Kidney (tissue), 14 donors: ENCODE results near the gene UBAP2L. TPM values are rescaled to one million over a fixed set of nuclear protein-coding genes. Genes with fewer than 3 reads are reported as not detected.
"Not testable (repeated sequence)": the region's sequence is repeated elsewhere in the genome, so short reads cannot be mapped to it uniquely, and the experiment has no call there.

Experiments used
- DNase-seq, 5 donors: peaks; one replicate each; pipeline ENCODE4 v3.0.0-alpha.2; 2013 to 2020
- FAIRE-seq: peaks from 2 replicates; lab custom pipeline; 2012; peaks lifted over from hg19 to GRCh38; lab: Jason Lieb, UNC
- H3K27ac ChIP-seq, 2 donors: one replicate each; pipeline ENCODE4 v1.7.0; 2013; ENCODE audit warnings: low read depth in 2 of 2, low read length in 2 of 2, inconsistent platforms in 1 of 2
- H3K27me3 ChIP-seq: one replicate; pipeline ENCODE4 v1.7.1; 2013; ENCODE audit warnings: low read length, inconsistent platforms; ENCODE audit not compliant: control insufficient read depth, insufficient read depth
- H3K36me3 ChIP-seq, 3 donors: one replicate each; pipeline versions ENCODE4 v1.7.0 to v1.7.1; 2013; ENCODE audit warnings: low read length in 3 of 3, control low read depth in 1 of 3, inconsistent platforms in 1 of 3; ENCODE audit not compliant: insufficient read depth in 3 of 3, control insufficient read depth in 2 of 3
- H3K4me1 ChIP-seq, 3 donors: one replicate each; pipeline versions ENCODE4 v1.7.0 to v1.7.1; 2013; ENCODE audit warnings: low read length in 3 of 3, inconsistent platforms in 1 of 3, low read depth in 1 of 3; ENCODE audit not compliant: control insufficient read depth in 2 of 3, insufficient read depth in 2 of 3
- H3K4me3 ChIP-seq, 3 donors: one replicate each; pipeline versions ENCODE4 v1.7.0 to v1.8.1; 2013; ENCODE audit warnings: low read length in 3 of 3, control low read depth in 1 of 3, inconsistent platforms in 1 of 3
- H3K9ac ChIP-seq, 3 donors: one replicate each; pipeline versions ENCODE4 v1.7.0 to v1.7.1; 2013; ENCODE audit warnings: low read length in 3 of 3, control low read depth in 1 of 3, inconsistent platforms in 1 of 3
- H3K9me3 ChIP-seq, 3 donors: one replicate each; pipeline versions ENCODE4 v1.7.0 to v1.7.1; 2013; ENCODE audit warnings: low read length in 3 of 3, control low read depth in 1 of 3, inconsistent platforms in 1 of 3; ENCODE audit not compliant: control insufficient read depth in 2 of 3, insufficient read depth in 1 of 3
- intact Hi-C: fragments of 100-400 bp; cut with DNase I; formaldehyde crosslinking; loops from one replicate; pipeline ENCODE4 v1.11.1; 2022
- polyA plus RNA-seq: library from polyadenylated mRNA; stranded (reverse); fragments of 350-450 nt; fragmentation: Illumina TruSeq; extraction: RNeasy Lipid Tissue Mini Kit (QIAGEN cat#74804); gene quantifications from one replicate; pipeline ENCODE4 v1.2.3, GENCODE V29; 2014; ENCODE audit warnings: low read depth, low replicate concordance; ENCODE audit not compliant: insufficient read depth
- total RNA-seq: library from RNA; stranded (reverse); fragmentation: NEBNext Ultra II Directional; extraction: Animal tissue kit (Norgen Biotek cat#: 25700); gene quantifications from one replicate; pipeline ENCODE4 v1.2.1, GENCODE V29; 2021
- TF ChIP-seq, protein P1 (sequence below): IDR thresholded peaks from 3 replicates; pipeline ENCODE4 v1.5.1; 2012; ENCODE audit warnings: mild to moderate bottlenecking, moderate library complexity, borderline replicate concordance; ENCODE audit not compliant: insufficient read depth; ENCODE audit errors: extremely low read depth
- donor health status: control.
- donor health status: control.
- donor health status: control.
- donor health status: control.
- donor health status: control.
- donor health status: DM: yes; HTN: yes; CAD: no.
- donor health status: Normal renal cell carcinoma (clear cell type).

UBAP2L gene
- total and polyA plus RNA-seq, 2 donors from 2014 or later = 46.2 to 131 TPM

DNA sequence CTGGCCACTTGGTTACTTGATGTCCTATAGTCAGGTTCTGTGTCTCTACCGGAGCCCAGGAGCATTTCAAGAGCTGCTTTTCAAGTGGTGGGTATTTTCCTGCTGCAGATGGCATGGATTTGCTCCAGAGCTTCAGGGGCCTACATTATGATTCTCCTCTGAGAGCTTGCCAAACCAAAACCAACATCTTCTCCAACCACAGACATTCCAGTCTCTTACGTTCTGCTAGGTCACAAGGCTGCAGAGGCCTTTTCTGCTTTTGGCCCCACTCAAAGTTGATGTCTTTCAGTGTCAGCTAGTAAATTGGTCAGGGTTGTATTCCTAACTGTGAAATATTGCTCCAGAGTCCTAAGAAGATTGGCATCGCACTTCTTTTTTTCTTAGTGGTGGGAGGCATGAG, 85.4 kb downstream of the UBAP2L start:
- Histone ChIP-seq H3K9me3 (no peaks in the 10 kb centered on the region), H3K27ac (no peak overlapping the region), H3K4me3 (no peak overlapping the region), H3K27me3 (no peaks in the 10 kb centered on the region), H3K9ac (no peak overlapping the region), H3K4me1 (no peaks in the 10 kb centered on the region), H3K36me3 (no peaks in the 10 kb centered on the region)
- intact Hi-C loops = no loop called here
- DNase-seq = no peak
- TF ChIP-seq, protein P1, sequence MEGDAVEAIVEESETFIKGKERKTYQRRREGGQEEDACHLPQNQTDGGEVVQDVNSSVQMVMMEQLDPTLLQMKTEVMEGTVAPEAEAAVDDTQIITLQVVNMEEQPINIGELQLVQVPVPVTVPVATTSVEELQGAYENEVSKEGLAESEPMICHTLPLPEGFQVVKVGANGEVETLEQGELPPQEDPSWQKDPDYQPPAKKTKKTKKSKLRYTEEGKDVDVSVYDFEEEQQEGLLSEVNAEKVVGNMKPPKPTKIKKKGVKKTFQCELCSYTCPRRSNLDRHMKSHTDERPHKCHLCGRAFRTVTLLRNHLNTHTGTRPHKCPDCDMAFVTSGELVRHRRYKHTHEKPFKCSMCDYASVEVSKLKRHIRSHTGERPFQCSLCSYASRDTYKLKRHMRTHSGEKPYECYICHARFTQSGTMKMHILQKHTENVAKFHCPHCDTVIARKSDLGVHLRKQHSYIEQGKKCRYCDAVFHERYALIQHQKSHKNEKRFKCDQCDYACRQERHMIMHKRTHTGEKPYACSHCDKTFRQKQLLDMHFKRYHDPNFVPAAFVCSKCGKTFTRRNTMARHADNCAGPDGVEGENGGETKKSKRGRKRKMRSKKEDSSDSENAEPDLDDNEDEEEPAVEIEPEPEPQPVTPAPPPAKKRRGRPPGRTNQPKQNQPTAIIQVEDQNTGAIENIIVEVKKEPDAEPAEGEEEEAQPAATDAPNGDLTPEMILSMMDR = no peak
- FAIRE-seq = no peak

DNA sequence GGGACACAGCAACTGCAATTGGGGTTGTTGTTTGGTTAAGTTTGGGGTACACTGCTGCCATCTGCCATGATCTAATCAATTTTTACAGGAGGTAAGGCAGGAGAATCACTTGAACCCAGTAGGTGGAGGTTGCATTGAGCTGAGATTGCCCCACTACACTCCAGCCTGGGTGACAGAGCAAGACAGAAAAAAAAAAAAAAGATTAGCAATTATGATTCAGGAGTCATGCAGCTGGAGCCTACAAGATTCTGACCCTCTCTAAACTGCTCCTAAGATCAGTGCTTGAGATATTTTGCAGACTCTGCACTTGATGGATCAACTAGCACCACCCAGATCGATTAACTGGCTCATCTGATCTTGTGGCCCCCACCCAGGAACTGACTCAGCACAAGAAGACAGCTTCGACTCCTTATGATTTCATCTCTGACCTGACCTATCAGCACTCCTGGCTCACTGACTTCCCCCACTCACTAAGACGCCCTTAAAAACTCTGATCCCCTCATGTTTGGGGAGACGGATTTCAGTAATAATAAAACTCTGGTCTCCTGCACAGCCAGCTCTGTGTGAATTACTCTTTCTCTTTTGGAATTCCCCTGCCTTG, 87.0 kb downstream of the UBAP2L start:
- DNase-seq, FAIRE-seq, H3K9ac ChIP-seq, H3K4me1 ChIP-seq, H3K36me3 ChIP-seq, H3K9me3 ChIP-seq, H3K27me3 ChIP-seq, H3K27ac ChIP-seq, intact Hi-C loops, H3K4me3 ChIP-seq: not testable (repeated sequence)

DNA sequence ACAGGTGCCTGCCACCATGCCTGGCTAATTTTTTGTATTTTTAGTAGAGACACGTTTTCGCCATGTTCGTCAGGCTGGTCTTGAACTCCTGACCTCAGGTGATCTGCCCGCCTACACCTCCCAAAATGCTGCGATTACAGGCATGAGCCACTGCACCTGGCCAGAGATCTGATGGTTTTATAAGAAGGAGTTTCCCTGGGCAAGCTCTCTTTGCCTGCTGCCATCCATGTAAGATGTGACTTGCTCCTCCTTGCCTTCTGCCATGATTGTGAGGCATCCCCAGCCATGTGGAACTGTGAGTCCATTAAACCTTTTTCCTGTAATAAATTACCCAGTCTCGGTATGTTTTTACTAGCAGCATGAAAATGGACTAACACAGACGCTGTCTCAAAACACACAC, 88.4 kb downstream of the UBAP2L start:
- H3K9ac ChIP-seq, H3K4me1 ChIP-seq, H3K27me3 ChIP-seq, FAIRE-seq, DNase-seq, H3K4me3 ChIP-seq, H3K36me3 ChIP-seq, H3K9me3 ChIP-seq, intact Hi-C loops, H3K27ac ChIP-seq: not testable (repeated sequence)

DNA sequence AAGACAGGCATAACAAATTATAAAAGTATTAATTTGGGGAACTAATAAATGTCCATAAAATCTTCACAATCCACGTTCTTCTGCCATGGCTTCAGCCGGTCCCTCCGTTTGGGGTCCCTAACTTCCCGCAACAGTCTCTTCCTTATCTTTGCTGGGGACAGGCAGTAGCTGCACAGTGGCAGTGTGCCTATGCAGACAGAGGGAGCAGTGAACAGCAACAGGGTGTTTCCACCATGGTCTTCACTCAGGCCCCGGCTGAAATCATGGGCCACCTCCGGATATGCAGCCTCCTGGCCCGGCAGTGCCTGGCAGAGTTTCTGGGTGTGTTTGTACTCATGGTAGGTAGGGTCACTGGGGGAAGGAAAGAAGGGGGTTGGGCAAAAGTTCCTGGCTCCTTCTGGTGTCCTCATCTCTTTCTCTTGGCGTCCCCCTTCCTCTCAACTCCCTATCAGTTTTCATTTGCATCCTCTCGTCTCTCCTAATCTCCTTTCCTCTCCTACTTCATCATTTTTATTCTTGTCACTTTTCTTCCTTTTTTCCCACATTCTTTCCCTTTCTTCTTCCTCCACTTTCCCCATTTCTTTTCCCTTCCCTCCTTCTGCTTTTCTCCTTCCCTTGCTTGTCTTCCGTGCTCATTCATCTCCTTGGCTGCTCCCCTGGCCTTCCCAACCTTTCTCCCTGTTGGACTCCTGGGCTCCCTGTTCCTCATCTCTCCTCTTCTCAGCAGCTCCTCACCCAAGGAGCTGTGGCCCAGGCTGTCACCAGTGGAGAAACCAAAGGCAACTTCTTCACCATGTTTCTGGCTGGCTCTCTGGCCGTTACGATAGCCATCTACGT, 91.7 kb downstream of the UBAP2L start:
- H3K27ac ChIP-seq, H3K9ac ChIP-seq, H3K4me1 ChIP-seq, intact Hi-C loops, DNase-seq, FAIRE-seq, H3K27me3 ChIP-seq, H3K4me3 ChIP-seq, H3K9me3 ChIP-seq, H3K36me3 ChIP-seq: not testable (repeated sequence)

DNA sequence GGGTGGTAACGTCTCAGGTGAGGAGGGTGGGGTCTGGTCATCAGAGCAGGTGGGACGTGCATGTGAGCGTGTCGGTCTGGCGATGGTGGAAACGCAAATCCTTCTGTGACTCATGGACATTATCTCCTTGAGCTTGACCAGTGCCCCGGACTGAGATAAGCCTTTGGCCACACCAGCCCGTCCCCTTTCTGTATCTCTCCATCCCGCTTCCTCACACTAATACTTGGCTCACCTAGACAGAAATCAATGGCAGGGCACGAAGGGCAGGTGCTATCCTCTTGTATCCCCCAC, 92.3 kb downstream of the UBAP2L start:
- no peak for DNase-seq
- Histone ChIP-seq H3K4me1 (no peaks in the 10 kb centered on the region), H3K27ac (no peak overlapping the region), H3K9ac (no peak overlapping the region), H3K9me3 (no peaks in the 10 kb centered on the region), H3K36me3 (no peaks in the 10 kb centered on the region), H3K4me3 (no peak overlapping the region), H3K27me3 (no peaks in the 10 kb centered on the region)
- intact Hi-C loops = no loop called here
- TF ChIP-seq, protein P1 = no peak
- no peak for FAIRE-seq

DNA sequence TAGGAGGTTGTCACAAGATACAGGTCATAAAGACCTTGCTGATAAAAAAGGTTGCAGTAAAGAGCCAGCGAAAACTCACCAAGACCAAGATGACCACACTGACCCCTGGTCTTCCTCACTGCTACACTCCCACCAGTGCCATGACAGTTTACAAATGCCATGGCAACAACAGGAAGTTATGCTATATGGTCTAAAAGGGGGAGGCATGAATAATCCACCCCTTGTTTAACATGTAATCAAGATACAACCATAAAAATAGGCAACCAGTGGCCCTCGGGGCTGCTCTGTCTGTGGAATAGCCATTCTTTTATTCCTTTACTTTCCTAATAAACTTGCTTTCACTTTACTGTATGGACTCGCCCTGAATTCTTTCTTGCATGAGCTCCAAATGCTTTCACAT, 93.5 kb downstream of the UBAP2L start:
- H3K9ac ChIP-seq, FAIRE-seq, intact Hi-C loops, H3K36me3 ChIP-seq, H3K27me3 ChIP-seq, DNase-seq, H3K9me3 ChIP-seq, H3K4me1 ChIP-seq, H3K27ac ChIP-seq, H3K4me3 ChIP-seq: not testable (repeated sequence)
